Stimulated activated CD8-positive, alpha-beta memory T cell treated with anti-CD3 and anti-CD28 coated beads, Interleukin-4, amount 100 ng/mL, for 24 hours (primary cell): ENCODE data around the gene PRR5.

Experiments
- DNase-seq: peaks from one replicate; pipeline ENCODE4 v3.0.0-alpha.2; 2020; ENCODE audit warnings: low read depth

PRR5 gene

GRCh38 chr22:44758344-44758973 is 56.5 kb downstream of the PRR5 start:
- no peak for DNase-seq

- DNase-seq: no peak
Observed at GRCh38 chr22:44759001-44759400, 57.0 kb downstream of the PRR5 start.

GRCh38 chr22:44759430-44760310 is 57.7 kb downstream of the PRR5 start:
- DNase-seq: no peak

GRCh38 chr22:44760476-44760875 is 58.5 kb downstream of the PRR5 start:
- DNase-seq: no peak

- DNase-seq: no peak
Observed at GRCh38 chr22:44761025-44761424, 59.0 kb downstream of the PRR5 start.

- no peak for DNase-seq
Observed at GRCh38 chr22:44764373-44764772, 62.4 kb downstream of the PRR5 start.

GRCh38 chr22:44764974-44765373 is 63.0 kb downstream of the PRR5 start:
- DNase-seq: no peak

- DNase-seq: no peak
Observed at GRCh38 chr22:44765571-44766285, 63.7 kb downstream of the PRR5 start.

- no peak for DNase-seq
Observed at GRCh38 chr22:44773082-44773481, 71.1 kb downstream of the PRR5 start.

GRCh38 chr22:44775862-44776261 is 73.9 kb downstream of the PRR5 start:
- no peak for DNase-seq

- no peak for DNase-seq
Observed at GRCh38 chr22:44776605-44777363, 74.8 kb downstream of the PRR5 start.

- DNase-seq: no peak
Observed at GRCh38 chr22:44777364-44777755, 75.4 kb downstream of the PRR5 start.

- DNase-seq: no peak
Observed at GRCh38 chr22:44780876-44781449, 79.0 kb downstream of the PRR5 start.

GRCh38 chr22:44782363-44782963 is 80.5 kb downstream of the PRR5 start:
- DNase-seq: no peak

GRCh38 chr22:44783091-44783490 is 81.1 kb downstream of the PRR5 start:
- no peak for DNase-seq

- no peak for DNase-seq
Observed at GRCh38 chr22:44783581-44783980, 81.6 kb downstream of the PRR5 start.

GRCh38 chr22:44786136-44786535 is 84.1 kb downstream of the PRR5 start:
- no peak for DNase-seq

GRCh38 chr22:44786610-44787009 is 84.6 kb downstream of the PRR5 start:
- no peak for DNase-seq
